HepG2 (cell line): ENCODE data around the gene PDZD4. TPM values are rescaled to one million over a fixed set of nuclear protein-coding genes. Genes with fewer than 3 reads are reported as not detected.
A peak's percentile ranks its signal among the peaks of the same experiment; 100 is the strongest.

Experiments
- AHR ChIP-seq: IDR thresholded peaks from 2 replicates; pipeline ENCODE4 v1.6.1; 2018; ENCODE audit warnings: missing genetic modification reagents, missing compliant biosample characterization
- ATF1 ChIP-seq: IDR thresholded peaks from 2 replicates; pipeline ENCODE4 v1.6.1; 2016; ENCODE audit warnings: mild to moderate bottlenecking, control low read depth
- BCL6 ChIP-seq: IDR thresholded peaks from 2 replicates; pipeline ENCODE4 v1.6.1; 2016; ENCODE audit warnings: missing genetic modification reagents, missing compliant biosample characterization
- MAFF ChIP-seq: IDR thresholded peaks from 2 replicates; pipeline ENCODE4 v1.6.1; 2011; ENCODE audit warnings: low read depth, low read length, improper control_type of control experiment
- ZMYM4 ChIP-seq: sonication (generic); formaldehyde crosslinking; IDR thresholded peaks from 2 replicates; pipeline ENCODE4 v1.8.1; 2023; ENCODE audit warnings: mild to moderate bottlenecking, missing genetic modification reagents
- ZNF331 ChIP-seq: sonication (generic); formaldehyde crosslinking; IDR thresholded peaks from 2 replicates; pipeline ENCODE4 v1.4.0; 2020; ENCODE audit warnings: missing genetic modification reagents
- ZNF878 ChIP-seq: sonication (generic); formaldehyde crosslinking; IDR thresholded peaks from 2 replicates; pipeline ENCODE4 v1.8.1; 2023; ENCODE audit warnings: mild to moderate bottlenecking, missing genetic modification reagents, moderate library complexity
- polyA plus RNA-seq, 8 experiments: library from polyadenylated mRNA; depleted of rRNA in 3 of 8; stranded (reverse) in 7 of 8; unstranded in 1 of 8; fragments of >200 nt; fragmentation: Illumina TruSeq in 4 of 8; extraction: Trizol in 4 of 8; gene quantifications; 2 replicates each; pipeline versions ENCODE4 v1.2.1 to v1.2.3, GENCODE V29; 2011 to 2016; ENCODE audit warnings: low read depth in 4 of 8, missing spikeins in 1 of 8, mixed read lengths in 1 of 8; ENCODE audit not compliant: insufficient read depth in 1 of 8
- total RNA-seq, 5 experiments: library from RNA; depleted of rRNA; stranded (reverse); fragments of >200 nt; fragmentation: Illumina TruSeq; extraction: Trizol; gene quantifications; 2 replicates each; pipeline ENCODE4 v1.2.3, GENCODE V29; 2016; ENCODE audit warnings: low read depth in 1 of 5
- TF ChIP-seq, protein P1 (sequence below), 2 experiments: sonication (generic) in 1 of 2; formaldehyde crosslinking in 1 of 2; IDR thresholded peaks; 2 replicates each; pipeline versions ENCODE4 v1.6.1 to v1.9.0; 2014 to 2022; ENCODE audit warnings: antibody characterized with exemption in 1 of 2, borderline replicate concordance in 1 of 2, inconsistent platforms in 1 of 2, low read depth in 1 of 2, missing genetic modification reagents in 1 of 2
- TF ChIP-seq, protein P2 (sequence below): sonication (generic); formaldehyde crosslinking; IDR thresholded peaks from 2 replicates; pipeline ENCODE4 v1.8.0; 2022; ENCODE audit warnings: missing genetic modification reagents, mild to moderate bottlenecking, borderline replicate concordance
- TF ChIP-seq, protein P3 (sequence below): sonication (generic); formaldehyde crosslinking; IDR thresholded peaks from 2 replicates; pipeline ENCODE4 v1.4.0; 2020; ENCODE audit warnings: mild to moderate bottlenecking, missing genetic modification reagents
- TF ChIP-seq, protein P4 (sequence below): sonication (generic); formaldehyde crosslinking; IDR thresholded peaks from 2 replicates; pipeline ENCODE4 v1.4.0; 2020; ENCODE audit warnings: mild to moderate bottlenecking, missing genetic modification reagents, borderline replicate concordance
- TF ChIP-seq, protein P5 (sequence below): sonication (generic); formaldehyde crosslinking; IDR thresholded peaks from 2 replicates; pipeline ENCODE4 v1.4.0; 2020; ENCODE audit warnings: missing genetic modification reagents, borderline replicate concordance
- TF ChIP-seq, protein P6 (sequence below): IDR thresholded peaks from 2 replicates; pipeline ENCODE4 v1.6.1; 2016; ENCODE audit warnings: mild to moderate bottlenecking, missing biosample characterization, missing genetic modification reagents

Gene PDZD4
- total and polyA plus RNA-seq, 2 of the 13 experiments (the other 11 are each of a cell fraction or from before 2014, with no cell fraction given), result not detected

DNA sequence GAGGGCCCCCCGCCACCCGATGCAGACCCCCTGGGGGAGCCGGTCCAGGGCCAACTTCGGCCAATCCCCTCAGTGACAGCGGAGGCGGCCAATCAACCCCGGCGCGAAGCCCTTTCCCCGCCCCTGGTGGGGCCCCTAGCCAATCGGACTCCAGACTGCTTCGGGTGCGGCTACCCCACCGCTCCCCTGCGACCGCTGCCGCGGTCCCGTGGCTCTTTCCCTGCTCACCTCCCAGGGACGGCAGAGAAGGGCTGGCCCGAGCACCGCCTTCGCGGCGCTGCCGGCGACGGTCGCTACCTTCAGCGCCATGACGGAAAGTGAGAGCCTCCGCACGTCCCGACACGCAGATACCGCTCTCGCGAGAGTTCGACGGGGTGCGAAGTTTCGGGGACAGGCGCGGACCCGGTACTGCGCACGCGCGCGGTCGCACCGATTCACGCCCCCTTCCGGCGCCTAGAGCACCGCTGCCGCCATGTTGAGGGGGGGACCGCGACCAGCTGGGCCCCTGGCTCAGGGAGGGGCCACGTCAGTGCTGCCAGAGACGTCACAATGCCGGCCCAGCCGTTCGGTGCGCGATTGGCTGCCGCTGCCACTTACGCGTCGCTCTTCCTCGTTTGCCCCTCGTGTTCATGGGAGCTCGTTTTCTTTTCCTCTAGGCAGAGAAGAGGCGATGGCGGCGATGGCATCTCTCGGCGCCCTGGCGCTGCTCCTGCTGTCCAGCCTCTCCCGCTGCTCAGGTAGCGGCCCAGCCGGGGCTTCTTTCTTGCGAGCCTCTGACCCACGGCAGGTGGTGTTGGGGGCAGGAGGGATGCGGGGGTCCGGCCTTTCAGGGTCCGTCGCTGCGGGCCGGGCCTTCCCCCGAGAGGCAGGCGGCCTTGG is 36.1 kb downstream of the PDZD4 start, which contains the start of the genes IDH3G and SSR4 (continued):
- TF ChIP-seq, protein P1, sequence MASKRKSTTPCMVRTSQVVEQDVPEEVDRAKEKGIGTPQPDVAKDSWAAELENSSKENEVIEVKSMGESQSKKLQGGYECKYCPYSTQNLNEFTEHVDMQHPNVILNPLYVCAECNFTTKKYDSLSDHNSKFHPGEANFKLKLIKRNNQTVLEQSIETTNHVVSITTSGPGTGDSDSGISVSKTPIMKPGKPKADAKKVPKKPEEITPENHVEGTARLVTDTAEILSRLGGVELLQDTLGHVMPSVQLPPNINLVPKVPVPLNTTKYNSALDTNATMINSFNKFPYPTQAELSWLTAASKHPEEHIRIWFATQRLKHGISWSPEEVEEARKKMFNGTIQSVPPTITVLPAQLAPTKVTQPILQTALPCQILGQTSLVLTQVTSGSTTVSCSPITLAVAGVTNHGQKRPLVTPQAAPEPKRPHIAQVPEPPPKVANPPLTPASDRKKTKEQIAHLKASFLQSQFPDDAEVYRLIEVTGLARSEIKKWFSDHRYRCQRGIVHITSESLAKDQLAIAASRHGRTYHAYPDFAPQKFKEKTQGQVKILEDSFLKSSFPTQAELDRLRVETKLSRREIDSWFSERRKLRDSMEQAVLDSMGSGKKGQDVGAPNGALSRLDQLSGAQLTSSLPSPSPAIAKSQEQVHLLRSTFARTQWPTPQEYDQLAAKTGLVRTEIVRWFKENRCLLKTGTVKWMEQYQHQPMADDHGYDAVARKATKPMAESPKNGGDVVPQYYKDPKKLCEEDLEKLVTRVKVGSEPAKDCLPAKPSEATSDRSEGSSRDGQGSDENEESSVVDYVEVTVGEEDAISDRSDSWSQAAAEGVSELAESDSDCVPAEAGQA (IDR thresholded peaks at IDR 0.05; ENCODE audit: low read depth), result peak; percentile 97
- TF ChIP-seq, protein P1 (CRISPR knock-in tag; IDR thresholded peaks at IDR 0.05; ENCODE audit: borderline replicate concordance), result no peak; the same call in 1 of the 2 replicates
- TF ChIP-seq, protein P2, sequence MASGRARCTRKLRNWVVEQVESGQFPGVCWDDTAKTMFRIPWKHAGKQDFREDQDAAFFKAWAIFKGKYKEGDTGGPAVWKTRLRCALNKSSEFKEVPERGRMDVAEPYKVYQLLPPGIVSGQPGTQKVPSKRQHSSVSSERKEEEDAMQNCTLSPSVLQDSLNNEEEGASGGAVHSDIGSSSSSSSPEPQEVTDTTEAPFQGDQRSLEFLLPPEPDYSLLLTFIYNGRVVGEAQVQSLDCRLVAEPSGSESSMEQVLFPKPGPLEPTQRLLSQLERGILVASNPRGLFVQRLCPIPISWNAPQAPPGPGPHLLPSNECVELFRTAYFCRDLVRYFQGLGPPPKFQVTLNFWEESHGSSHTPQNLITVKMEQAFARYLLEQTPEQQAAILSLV, result peak; percentile 31; the same call in 1 of the 2 replicates
- no peak for TF ChIP-seq MAFF
- no peak for TF ChIP-seq ZNF331 (CRISPR knock-in tag)
- TF ChIP-seq, protein P3, sequence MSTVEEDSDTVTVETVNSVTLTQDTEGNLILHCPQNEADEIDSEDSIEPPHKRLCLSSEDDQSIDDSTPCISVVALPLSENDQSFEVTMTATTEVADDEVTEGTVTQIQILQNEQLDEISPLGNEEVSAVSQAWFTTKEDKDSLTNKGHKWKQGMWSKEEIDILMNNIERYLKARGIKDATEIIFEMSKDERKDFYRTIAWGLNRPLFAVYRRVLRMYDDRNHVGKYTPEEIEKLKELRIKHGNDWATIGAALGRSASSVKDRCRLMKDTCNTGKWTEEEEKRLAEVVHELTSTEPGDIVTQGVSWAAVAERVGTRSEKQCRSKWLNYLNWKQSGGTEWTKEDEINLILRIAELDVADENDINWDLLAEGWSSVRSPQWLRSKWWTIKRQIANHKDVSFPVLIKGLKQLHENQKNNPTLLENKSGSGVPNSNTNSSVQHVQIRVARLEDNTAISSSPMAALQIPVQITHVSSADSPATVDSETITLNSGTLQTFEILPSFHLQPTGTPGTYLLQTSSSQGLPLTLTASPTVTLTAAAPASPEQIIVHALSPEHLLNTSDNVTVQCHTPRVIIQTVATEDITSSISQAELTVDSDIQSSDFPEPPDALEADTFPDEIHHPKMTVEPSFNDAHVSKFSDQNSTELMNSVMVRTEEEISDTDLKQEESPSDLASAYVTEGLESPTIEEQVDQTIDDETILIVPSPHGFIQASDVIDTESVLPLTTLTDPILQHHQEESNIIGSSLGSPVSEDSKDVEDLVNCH, result no peak
- TF ChIP-seq BCL6, result peak; percentile 13; the same call in 1 of the 2 replicates
- TF ChIP-seq, protein P4, sequence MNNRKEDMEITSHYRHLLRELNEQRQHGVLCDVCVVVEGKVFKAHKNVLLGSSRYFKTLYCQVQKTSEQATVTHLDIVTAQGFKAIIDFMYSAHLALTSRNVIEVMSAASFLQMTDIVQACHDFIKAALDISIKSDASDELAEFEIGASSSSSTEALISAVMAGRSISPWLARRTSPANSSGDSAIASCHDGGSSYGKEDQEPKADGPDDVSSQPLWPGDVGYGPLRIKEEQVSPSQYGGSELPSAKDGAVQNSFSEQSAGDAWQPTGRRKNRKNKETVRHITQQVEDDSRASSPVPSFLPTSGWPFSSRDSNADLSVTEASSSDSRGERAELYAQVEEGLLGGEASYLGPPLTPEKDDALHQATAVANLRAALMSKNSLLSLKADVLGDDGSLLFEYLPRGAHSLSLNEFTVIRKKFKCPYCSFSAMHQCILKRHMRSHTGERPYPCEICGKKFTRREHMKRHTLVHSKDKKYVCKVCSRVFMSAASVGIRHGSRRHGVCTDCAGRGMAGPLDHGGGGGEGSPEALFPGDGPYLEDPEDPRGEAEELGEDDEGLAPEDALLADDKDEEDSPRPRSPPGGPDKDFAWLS (CRISPR knock-in tag), result no peak
- TF ChIP-seq, protein P5, sequence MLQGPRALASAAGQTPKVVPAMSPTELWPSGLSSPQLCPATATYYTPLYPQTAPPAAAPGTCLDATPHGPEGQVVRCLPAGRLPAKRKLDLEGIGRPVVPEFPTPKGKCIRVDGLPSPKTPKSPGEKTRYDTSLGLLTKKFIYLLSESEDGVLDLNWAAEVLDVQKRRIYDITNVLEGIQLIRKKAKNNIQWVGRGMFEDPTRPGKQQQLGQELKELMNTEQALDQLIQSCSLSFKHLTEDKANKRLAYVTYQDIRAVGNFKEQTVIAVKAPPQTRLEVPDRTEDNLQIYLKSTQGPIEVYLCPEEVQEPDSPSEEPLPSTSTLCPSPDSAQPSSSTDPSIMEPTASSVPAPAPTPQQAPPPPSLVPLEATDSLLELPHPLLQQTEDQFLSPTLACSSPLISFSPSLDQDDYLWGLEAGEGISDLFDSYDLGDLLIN (CRISPR knock-in tag), result no peak
- no peak for TF ChIP-seq ZNF878 (CRISPR knock-in tag)
- peak; percentile 51; the same call in 1 of the 2 replicates for TF ChIP-seq ZMYM4 (CRISPR knock-in tag)
- TF ChIP-seq ATF1 (CRISPR knock-in tag), result peak; percentile 85
- TF ChIP-seq, protein P6, sequence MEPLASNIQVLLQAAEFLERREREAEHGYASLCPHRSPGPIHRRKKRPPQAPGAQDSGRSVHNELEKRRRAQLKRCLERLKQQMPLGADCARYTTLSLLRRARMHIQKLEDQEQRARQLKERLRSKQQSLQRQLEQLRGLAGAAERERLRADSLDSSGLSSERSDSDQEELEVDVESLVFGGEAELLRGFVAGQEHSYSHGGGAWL (CRISPR knock-in tag), result peak; percentile 33; the same call in 1 of the 2 replicates
- no peak for TF ChIP-seq AHR (CRISPR knock-in tag)
